Measurements from ENCODE around the gene DKC1. TPM values are rescaled to one million over a fixed set of nuclear protein-coding genes. Genes with fewer than 3 reads are reported as not detected.

Gene DKC1
- total RNA-seq, 4 donors from 2014 or later, result 18.4 to 32.8 (median 19.8) TPM

- ATAC-seq, result no peak
- Histone ChIP-seq H3K27ac (no peak overlapping the region), H3K4me3 (no peak overlapping the region), H3K27me3 (no peaks in the 10 kb centered on the region), H3K9me3 (no peaks in the 10 kb centered on the region), H3K4me1 (no peaks in the 10 kb centered on the region), H3K36me3 (peaks cover 0 to 4% of the 10 kb centered on the region in 2 donors)
- 72 to 87% methylated on average over 2 to 3 of the region's 8 CpGs for WGBS, 2 donors (ENCODE audit: low coverage in 1 of 2)
- TF ChIP-seq CTCF (IDR thresholded peaks at IDR 0.05) (no peak), POLR2AphosphoS5 (IDR thresholded peaks at IDR 0.05) (no peak), POLR2A (IDR thresholded peaks at IDR 0.05) (no peak), EP300 (IDR thresholded peaks at IDR 0.05) (no peak)
Observed at GRCh38 chrX:154791939-154792338, 29.3 kb downstream of the DKC1 start.

GRCh38 chrX:154793084-154793795, 30.6 kb downstream of the DKC1 start:
- TF ChIP-seq CTCF (IDR thresholded peaks at IDR 0.05) (no peak), POLR2A (IDR thresholded peaks at IDR 0.05) (no peak), EP300 (IDR thresholded peaks at IDR 0.05) (no peak), POLR2AphosphoS5 (IDR thresholded peaks at IDR 0.05) (no peak)
- no peak overlapping the region for H3K27ac ChIP-seq
- H3K4me3 ChIP-seq, result no peak overlapping the region
- ATAC-seq, result no peak
- H3K27me3 ChIP-seq, result no peaks in the 10 kb centered on the region
- no peaks in the 10 kb centered on the region for H3K4me1 ChIP-seq
- no peaks in the 10 kb centered on the region for H3K9me3 ChIP-seq
- 79 to 82% methylated on average over 5 to 6 of the region's 7 CpGs for WGBS, 2 donors (ENCODE audit: low coverage in 1 of 2)
- no peaks in the 10 kb centered on the region for H3K36me3 ChIP-seq

- Histone ChIP-seq H3K9me3 (no peaks in the 10 kb centered on the region), H3K4me3 (no peak overlapping the region), H3K4me1 (peaks cover 0 to 11% (median 0%) of the 10 kb centered on the region in 3 donors), H3K36me3 (no peaks in the 10 kb centered on the region), H3K27ac (no peak overlapping the region), H3K27me3 (no peaks in the 10 kb centered on the region)
- 78 to 93% methylated on average over 2 of the region's 2 CpGs for WGBS, 2 donors (ENCODE audit: low coverage in 1 of 2)
- TF ChIP-seq POLR2AphosphoS5 (IDR thresholded peaks at IDR 0.05), result no peak
- TF ChIP-seq EP300 (IDR thresholded peaks at IDR 0.05), result no peak
- no peak for TF ChIP-seq CTCF (IDR thresholded peaks at IDR 0.05)
- ATAC-seq, result no peak
Observed at GRCh38 chrX:154795016-154795415, 32.4 kb downstream of the DKC1 start.

GRCh38 chrX:154797006-154797405, 34.3 kb downstream of the DKC1 start:
- no peak for ATAC-seq
- no peaks in the 10 kb centered on the region for H3K36me3 ChIP-seq
- H3K9me3 ChIP-seq, result no peaks in the 10 kb centered on the region
- no peak overlapping the region for H3K27ac ChIP-seq
- no peak overlapping the region for H3K4me3 ChIP-seq
- no peaks in the 10 kb centered on the region for H3K27me3 ChIP-seq
- WGBS, 2 donors (ENCODE audit: low coverage in 1 of 2), result 0 to 62% methylated on average over 1 to 4 of the region's 6 CpGs
- TF ChIP-seq POLR2AphosphoS5 (IDR thresholded peaks at IDR 0.05) (no peak), CTCF (IDR thresholded peaks at IDR 0.05) (no peak), POLR2A (IDR thresholded peaks at IDR 0.05) (no peak), EP300 (IDR thresholded peaks at IDR 0.05) (no peak)
- H3K4me1 ChIP-seq, result peaks cover 0 to 18% (median 0%) of the 10 kb centered on the region in 3 donors
